Activated CD4-positive, CD25-positive, alpha-beta regulatory T cell (primary cell): ENCODE measurements around the gene VWC2.

Source experiments
- DNase-seq, 4 experiments: peaks; one replicate each; lab custom pipeline; 2025; lab: John Stamatoyannopoulos, UW

VWC2 gene

DNA sequence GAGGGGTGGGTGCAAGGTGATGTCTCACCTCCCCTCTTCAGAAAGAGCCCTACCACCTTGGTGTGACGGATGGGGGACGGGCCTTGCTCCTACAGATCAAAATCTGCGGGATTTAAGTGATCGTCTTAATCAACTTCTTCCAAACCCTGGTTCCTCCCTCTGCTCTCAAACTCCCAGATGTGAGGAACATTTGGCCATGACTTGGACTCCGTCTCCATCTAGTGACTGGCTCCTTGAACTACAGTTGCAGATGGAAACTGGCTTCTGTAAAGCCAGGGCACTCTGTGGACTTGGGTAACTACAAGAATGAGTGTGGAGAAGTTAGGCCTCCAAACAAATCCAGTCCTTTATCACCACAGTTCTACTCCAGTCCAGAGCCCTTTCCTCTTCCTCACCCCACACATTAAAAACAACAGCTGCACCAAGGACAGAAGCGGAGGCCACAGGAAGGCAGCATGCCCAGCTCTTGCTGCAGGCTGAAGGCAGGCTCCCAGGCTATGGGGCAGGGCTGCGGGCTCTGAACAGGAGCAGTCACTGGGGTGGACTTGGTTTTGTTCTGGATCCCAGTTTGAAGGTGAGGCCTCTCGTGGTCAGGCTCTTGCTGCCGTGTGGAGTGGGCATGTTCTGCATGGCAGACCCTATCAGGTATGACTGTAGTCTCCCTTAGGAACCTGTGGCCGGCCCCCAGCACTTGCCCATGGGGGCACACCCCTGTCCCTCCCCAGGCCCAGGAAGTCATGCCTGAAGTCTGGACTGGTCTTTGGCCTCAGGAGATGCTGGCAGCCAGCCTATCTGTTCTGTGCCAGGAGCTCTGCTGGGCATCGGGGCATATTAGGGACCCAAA is 79.4 kb downstream of the VWC2 start:
- DNase-seq: no peak

- no peak for DNase-seq
Measured at GRCh38 chr7:49855281-49855980, 82.0 kb downstream of the VWC2 start.

- DNase-seq: no peak
Measured at GRCh38 chr7:49860293-49860692, 86.9 kb downstream of the VWC2 start.

GRCh38 chr7:49866076-49866735 is 92.8 kb downstream of the VWC2 start:
- no peak for DNase-seq

DNA sequence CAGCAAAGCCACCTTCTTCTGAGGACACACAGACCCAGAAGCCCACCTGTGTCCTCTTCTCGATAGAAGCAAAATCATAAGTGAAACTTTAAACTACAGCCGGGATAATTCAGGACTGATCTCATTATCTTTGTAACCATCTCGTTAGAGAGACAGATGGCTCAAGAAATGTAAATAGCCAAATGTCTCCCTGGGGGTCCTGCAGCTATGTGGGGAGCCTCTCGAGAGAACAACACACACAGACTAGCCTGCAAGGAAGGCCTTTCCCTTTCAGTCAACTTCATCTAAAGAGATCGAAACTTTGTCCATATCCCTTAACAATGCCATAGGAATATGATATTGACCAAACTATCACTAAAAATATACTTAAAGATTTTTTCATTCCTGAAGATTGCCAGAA is 93.5 kb downstream of the VWC2 start:
- no peak for DNase-seq

GRCh38 chr7:49873420-49873819 is 100.0 kb downstream of the VWC2 start:
- no peak for DNase-seq

- no peak for DNase-seq
Measured at GRCh38 chr7:49875336-49875735, 101.9 kb downstream of the VWC2 start.

DNA sequence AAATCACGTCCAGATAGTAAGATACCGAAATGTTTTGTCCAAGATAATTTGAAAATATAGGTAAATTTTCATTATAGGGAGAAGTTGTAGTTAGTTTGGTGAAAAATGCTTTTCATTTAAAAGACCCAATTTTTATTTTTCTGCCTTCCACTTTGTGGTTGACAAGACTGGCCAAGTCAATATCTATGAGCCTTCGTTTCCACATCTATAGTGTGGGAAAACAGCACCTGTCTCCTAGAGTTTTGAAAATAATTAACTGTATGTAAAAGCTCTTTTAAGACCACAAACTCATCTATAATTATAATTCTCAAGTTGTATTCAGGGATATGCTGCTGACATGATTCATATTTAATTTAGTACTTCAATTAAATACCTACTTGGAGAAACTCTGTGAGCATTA is 102.8 kb downstream of the VWC2 start:
- no peak for DNase-seq

- no peak for DNase-seq
Measured at GRCh38 chr7:49878089-49878488, 104.7 kb downstream of the VWC2 start.

DNA sequence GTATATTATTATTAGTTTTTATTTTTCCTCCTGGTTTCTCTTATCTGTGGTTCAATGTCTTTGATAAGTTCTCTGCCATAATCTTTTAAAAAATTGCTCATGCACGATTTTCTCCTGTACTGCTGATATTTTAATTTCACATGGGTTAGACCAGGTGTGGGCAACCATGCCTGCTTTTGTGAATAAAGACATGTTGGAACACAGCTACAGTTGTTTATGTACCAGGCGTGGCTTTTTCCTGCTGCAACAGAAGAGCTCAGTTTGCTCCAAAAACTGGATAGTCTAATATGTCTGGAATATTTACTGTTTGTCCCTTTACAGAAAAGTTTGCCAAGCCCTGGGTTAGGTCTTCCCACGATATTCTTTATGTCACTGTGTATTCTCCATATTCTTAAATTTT is 105.2 kb downstream of the VWC2 start:
- DNase-seq: no peak

DNA sequence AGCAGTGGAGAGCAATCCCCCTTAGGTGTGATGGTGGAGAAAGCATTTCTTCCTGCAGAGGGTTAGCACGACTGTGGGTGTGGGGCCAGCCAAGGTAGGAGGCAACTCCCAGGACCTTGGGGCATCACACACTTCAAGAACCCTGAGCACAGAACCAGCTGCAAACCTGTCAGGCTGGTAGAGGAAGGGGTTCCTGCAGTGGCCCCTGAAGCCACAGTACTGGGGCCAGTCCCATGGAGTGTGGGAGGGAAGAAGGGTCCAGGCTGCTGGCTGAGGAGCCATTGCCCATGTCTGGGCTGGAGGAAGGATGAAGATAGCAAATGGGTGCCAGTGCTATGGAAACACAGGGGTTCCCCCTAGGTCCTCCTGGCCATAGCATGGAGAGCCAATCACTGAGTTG is 110.5 kb downstream of the VWC2 start:
- DNase-seq: no peak

DNA sequence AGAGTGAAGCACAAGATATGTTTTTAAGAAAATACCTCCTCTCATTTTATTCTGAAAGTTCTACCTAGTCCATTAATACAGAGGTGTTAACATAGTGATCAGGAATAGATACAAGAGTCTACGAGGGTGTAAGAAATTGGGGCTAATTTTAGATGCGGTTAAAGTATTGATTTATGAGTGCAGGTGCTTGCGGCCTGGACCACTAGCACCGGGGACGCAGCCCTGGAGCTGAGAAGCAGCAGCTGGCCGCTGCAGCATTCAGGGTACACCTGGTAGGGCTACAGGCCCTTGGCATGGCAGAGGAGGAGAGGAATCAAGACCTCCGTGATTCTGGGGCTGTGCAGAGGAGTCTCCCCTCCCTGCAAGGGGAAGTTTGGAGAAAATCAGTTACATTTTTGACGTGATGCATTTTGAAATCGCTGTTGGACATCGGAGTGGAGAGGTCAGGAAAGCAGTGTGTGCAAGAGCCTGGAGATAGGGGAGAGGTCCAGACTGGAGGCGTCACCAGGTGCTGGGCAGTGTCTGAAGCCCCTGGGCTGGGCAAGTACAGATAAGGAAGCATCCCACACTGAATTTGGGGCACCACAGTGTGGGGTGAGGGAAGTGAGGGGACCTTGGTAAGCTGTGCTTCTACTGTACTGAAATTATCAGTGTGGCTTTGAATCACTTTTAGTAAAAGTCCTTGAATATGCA is 112.3 kb downstream of the VWC2 start:
- DNase-seq: no peak

DNA sequence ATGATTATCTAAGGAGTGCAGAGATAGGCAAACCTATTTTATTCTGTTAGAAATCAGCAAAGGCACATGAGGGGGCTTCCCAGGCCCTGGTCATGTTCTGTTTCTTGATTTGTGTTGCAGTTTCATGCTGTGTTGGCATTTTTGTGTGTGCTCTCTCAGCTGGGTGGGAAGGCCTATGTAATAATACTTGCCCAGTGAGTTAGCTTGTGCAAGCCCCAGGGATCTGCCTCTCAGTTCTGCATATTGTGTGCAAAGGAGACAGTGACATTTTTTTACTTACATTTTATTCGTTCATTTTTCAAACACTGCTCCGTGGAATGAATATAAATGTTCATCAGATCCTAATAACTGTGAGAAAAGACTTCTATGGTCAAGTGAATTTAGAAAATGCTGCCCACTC is 119.0 kb downstream of the VWC2 start:
- no peak for DNase-seq

DNA sequence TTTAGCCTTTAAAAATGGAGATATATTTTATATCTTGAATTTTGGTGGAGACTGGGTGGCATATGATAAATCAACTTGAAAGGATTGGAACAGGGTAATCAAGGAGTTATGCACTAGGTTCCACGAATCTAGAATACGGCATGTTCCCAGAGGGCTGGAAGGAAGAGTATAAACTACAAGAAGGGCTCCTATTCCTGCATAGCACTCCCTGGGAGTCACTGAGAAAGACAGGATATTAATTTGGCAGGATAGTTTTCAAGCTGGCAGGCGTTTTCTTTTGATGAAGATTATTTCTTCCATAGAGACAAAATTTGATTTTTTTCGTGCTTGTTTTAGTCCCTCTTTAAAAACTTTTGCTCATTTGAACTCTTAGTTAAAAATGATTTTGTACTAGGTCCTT is 119.7 kb downstream of the VWC2 start:
- DNase-seq: no peak

DNA sequence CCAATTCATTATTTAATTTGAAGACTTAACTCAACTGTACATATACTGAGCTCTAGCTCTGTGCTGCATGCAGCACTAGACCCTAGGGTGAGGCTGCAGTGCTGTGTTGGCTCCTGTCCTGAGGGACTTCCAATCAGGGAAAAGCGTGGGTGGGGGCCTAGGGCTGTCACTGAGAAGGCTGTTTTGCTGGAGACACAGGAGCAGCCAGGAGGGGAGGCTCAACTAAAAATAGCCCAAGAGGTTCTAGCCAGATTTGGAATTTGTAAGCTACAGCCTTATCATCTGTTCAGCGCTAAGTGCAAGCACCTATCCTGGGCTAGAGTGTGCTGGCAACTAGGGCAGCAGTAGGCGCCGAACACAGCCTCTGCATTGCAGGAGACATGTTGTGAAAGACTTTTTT is 121.1 kb downstream of the VWC2 start:
- DNase-seq: no peak

DNA sequence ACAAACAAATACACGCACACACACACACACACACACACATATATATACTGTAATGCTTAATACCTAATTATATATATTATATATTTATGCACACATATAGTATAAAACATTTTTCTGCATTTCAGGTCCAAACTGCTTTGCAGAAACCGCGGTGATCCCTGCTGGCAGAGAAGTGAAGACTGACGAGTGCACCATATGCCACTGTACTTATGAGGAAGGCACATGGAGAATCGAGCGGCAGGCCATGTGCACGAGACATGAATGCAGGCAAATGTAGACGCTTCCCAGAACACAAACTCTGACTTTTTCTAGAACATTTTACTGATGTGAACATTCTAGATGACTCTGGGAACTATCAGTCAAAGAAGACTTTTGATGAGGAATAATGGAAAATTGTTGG is 138.5 kb downstream of the VWC2 start:
- DNase-seq: no peak

- DNase-seq: no peak
Measured at GRCh38 chr7:49926720-49927119, 153.3 kb downstream of the VWC2 start.

DNA sequence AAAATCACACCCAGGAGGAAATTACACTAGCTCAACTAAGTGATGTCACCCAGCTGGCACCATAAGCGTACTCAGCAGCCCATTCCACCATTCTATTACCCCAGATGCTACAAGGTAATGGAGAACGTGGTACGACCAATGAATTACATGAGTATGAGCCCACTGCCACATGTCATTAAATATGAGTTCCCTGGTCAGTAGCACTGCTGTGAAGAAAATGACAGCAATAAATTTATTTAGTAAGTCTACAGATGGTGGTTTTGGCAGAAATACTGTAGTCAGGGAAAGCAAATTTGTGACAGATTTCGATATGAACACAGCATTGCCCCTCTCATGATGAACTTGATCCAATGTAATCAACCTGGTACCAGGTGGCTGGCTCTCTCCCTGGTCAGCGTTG is 154.2 kb downstream of the VWC2 start:
- DNase-seq: no peak

DNA sequence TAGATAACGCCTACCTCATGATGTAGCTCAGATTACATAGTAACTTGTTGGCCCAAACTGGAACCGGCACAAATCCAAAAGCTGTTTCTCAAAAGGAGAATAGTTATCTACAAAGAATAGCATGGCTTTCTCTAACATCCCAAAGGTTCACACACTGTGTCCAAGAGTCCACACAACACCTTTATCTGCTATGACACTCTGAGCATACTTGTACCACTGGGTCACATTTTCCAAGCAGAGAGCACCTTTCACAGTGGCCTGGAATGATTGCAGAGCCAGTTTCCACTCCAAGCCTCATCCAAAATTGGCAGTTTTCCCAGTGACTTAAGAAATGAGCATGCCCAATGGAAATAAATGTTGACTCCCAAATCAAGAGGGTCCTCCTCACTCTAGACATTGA is 155.3 kb downstream of the VWC2 start:
- DNase-seq: no peak

- no peak for DNase-seq
Measured at GRCh38 chr7:49931627-49932026, 158.2 kb downstream of the VWC2 start.

- no peak for DNase-seq
Measured at GRCh38 chr7:49937608-49938007, 164.2 kb downstream of the VWC2 start.
